H9 (cell line): ENCODE measurements around the gene VPREB1. TPM values are rescaled to one million over a fixed set of nuclear protein-coding genes. Genes with fewer than 3 reads are reported as not detected.

Source experiments
- DNase-seq: peaks from one replicate; pipeline ENCODE4 v3.0.0-alpha.2; 2017
- H2AFZ ChIP-seq: one replicate; pipeline ENCODE4 v1.6.1; 2013; ENCODE audit warnings: mild to moderate bottlenecking, low read length, control low read depth, moderate library complexity
- H2AK5ac ChIP-seq: 2 replicates; pipeline ENCODE4 v1.6.1; 2013; ENCODE audit warnings: low read length, control low read depth, mixed read lengths; ENCODE audit not compliant: insufficient read length
- H2BK120ac ChIP-seq: one replicate; pipeline ENCODE4 v1.6.1; 2013; ENCODE audit warnings: low read depth, mild to moderate bottlenecking, low read length, control low read depth, inconsistent platforms; ENCODE audit not compliant: poor library complexity, severe bottlenecking
- H2BK12ac ChIP-seq: 2 replicates; pipeline ENCODE4 v1.6.1; 2013; ENCODE audit warnings: low read length, control low read depth, mixed read lengths, low read depth; ENCODE audit not compliant: insufficient read length
- H2BK15ac ChIP-seq: 2 replicates; pipeline ENCODE4 v1.6.1; 2013; ENCODE audit warnings: low read depth, low read length, control low read depth
- H2BK20ac ChIP-seq: one replicate; pipeline ENCODE4 v1.6.1; 2013; ENCODE audit warnings: low read depth, mild to moderate bottlenecking, low read length, control low read depth, inconsistent platforms; ENCODE audit not compliant: poor library complexity, severe bottlenecking
- H2BK5ac ChIP-seq: 2 replicates; pipeline ENCODE4 v1.6.1; 2013; ENCODE audit warnings: low read length, control low read depth, mixed read lengths; ENCODE audit not compliant: insufficient read length
- H3K14ac ChIP-seq: 2 replicates; pipeline ENCODE4 v1.6.1; 2013; ENCODE audit warnings: low read length, control low read depth; ENCODE audit not compliant: insufficient read depth
- H3K18ac ChIP-seq: 2 replicates; pipeline ENCODE4 v1.6.1; 2013; ENCODE audit warnings: low read depth, mild to moderate bottlenecking, mixed read lengths, low read length, control low read depth; ENCODE audit not compliant: insufficient read length
- H3K23ac ChIP-seq: 2 replicates; pipeline ENCODE4 v1.6.1; 2013; ENCODE audit warnings: low read length, control low read depth, mixed read lengths, low read depth; ENCODE audit not compliant: insufficient read length
- H3K23me2 ChIP-seq: 2 replicates; pipeline ENCODE4 v1.6.1; 2013; ENCODE audit warnings: low read depth, mild to moderate bottlenecking, mixed read lengths, low read length, control low read depth; ENCODE audit not compliant: insufficient read length, poor library complexity, severe bottlenecking
- H3K27ac ChIP-seq: 2 replicates; pipeline ENCODE4 v1.5.1; 2013; ENCODE audit warnings: low read length, control low read depth, mixed read lengths, low read depth; ENCODE audit not compliant: insufficient read length
- H3K27me3 ChIP-seq: 2 replicates; pipeline ENCODE4 v1.6.1; 2013; ENCODE audit warnings: low read length, control low read depth, inconsistent platforms; ENCODE audit not compliant: insufficient read depth
- H3K4ac ChIP-seq: 2 replicates; pipeline ENCODE4 v1.6.1; 2013; ENCODE audit warnings: low read depth, mild to moderate bottlenecking, control low read depth, inconsistent platforms, low read length, moderate library complexity
- H3K4me1 ChIP-seq: 2 replicates; pipeline ENCODE4 v1.6.1; 2013; ENCODE audit warnings: low read length, control low read depth, inconsistent platforms; ENCODE audit not compliant: insufficient read depth
- H3K4me2 ChIP-seq: 2 replicates; pipeline ENCODE4 v1.6.1; 2013; ENCODE audit warnings: low read length, control low read depth, mixed read lengths; ENCODE audit not compliant: insufficient read length, insufficient read depth
- H3K56ac ChIP-seq: 2 replicates; pipeline ENCODE4 v1.6.1; 2013; ENCODE audit warnings: low read depth, mild to moderate bottlenecking, mixed read lengths, low read length, control low read depth; ENCODE audit not compliant: insufficient read length
- H3K79me1 ChIP-seq: 2 replicates; pipeline ENCODE4 v1.6.1; 2013; ENCODE audit warnings: low read depth, mild to moderate bottlenecking, moderate library complexity, low read length, control low read depth, inconsistent platforms; ENCODE audit not compliant: insufficient read depth, poor library complexity, severe bottlenecking
- H3K79me2 ChIP-seq: 2 replicates; pipeline ENCODE4 v1.6.1; 2013; ENCODE audit warnings: low read length, control low read depth, inconsistent platforms; ENCODE audit not compliant: insufficient read depth
- H3K9ac ChIP-seq: 2 replicates; pipeline ENCODE4 v1.6.1; 2013; ENCODE audit warnings: low read length, control low read depth, mixed read lengths; ENCODE audit not compliant: insufficient read length; ENCODE audit errors: extremely low read depth
- H3K9me3 ChIP-seq: one replicate; pipeline ENCODE4 v1.6.1; 2013; ENCODE audit warnings: low read depth, low read length, inconsistent platforms; ENCODE audit not compliant: control insufficient read depth
- H3T11ph ChIP-seq: one replicate; pipeline ENCODE4 v1.6.1; 2013; ENCODE audit warnings: mild to moderate bottlenecking, low read length, control low read depth, inconsistent platforms
- H4K20me1 ChIP-seq: one replicate; pipeline ENCODE4 v1.6.1; 2013; ENCODE audit not compliant: control insufficient read depth, insufficient read length, insufficient read depth
- H4K5ac ChIP-seq: 2 replicates; pipeline ENCODE4 v1.6.1; 2013; ENCODE audit warnings: low read depth, mild to moderate bottlenecking, mixed read lengths, low read length, control low read depth; ENCODE audit not compliant: insufficient read length
- H4K8ac ChIP-seq: replicated peaks from 2 replicates; pipeline ENCODE4 v1.6.1; 2013; ENCODE audit warnings: low read length, control low read depth, mixed read lengths, low read depth; ENCODE audit not compliant: insufficient read length
- H4K91ac ChIP-seq: 2 replicates; pipeline ENCODE4 v1.6.1; 2013; ENCODE audit warnings: low read depth, mild to moderate bottlenecking, moderate library complexity, mixed read lengths, low read length, control low read depth; ENCODE audit not compliant: insufficient read length
- H3K27ac Mint-ChIP-seq, 3 experiments: 2 replicates in 2 of 3; 3 replicates in 1 of 3; pipeline ENCODE4 v1.8.0; 2020 to 2021; ENCODE audit warnings: mixed read lengths in 3 of 3, mild to moderate bottlenecking in 1 of 3, moderate library complexity in 1 of 3
- H3K27me3 Mint-ChIP-seq: 2 replicates; pipeline ENCODE4 v1.8.0; 2021; ENCODE audit warnings: low read depth, mild to moderate bottlenecking, moderate library complexity, mixed read lengths
- H3K36me3 Mint-ChIP-seq, 3 experiments: 2 replicates in 2 of 3; 3 replicates in 1 of 3; pipeline ENCODE4 v1.8.0; 2020 to 2021; ENCODE audit warnings: low read depth in 3 of 3, mixed read lengths in 3 of 3; ENCODE audit not compliant: insufficient read depth in 1 of 3
- H3K4me1 Mint-ChIP-seq, 2 experiments: 2 replicates each; pipeline ENCODE4 v1.8.0; 2020; ENCODE audit warnings: mixed read lengths in 2 of 2
- H3K4me3 Mint-ChIP-seq, 2 experiments: 2 replicates in 1 of 2; 3 replicates in 1 of 2; pipeline ENCODE4 v1.8.0; 2020 to 2021; ENCODE audit warnings: mild to moderate bottlenecking in 2 of 2, mixed read lengths in 2 of 2, moderate library complexity in 1 of 2
- H3K9me3 Mint-ChIP-seq, 2 experiments: 2 replicates in 1 of 2; 3 replicates in 1 of 2; pipeline ENCODE4 v1.8.0; 2020; ENCODE audit warnings: mild to moderate bottlenecking in 2 of 2, mixed read lengths in 2 of 2, moderate library complexity in 1 of 2
- CTCF ChIP-seq: fragments of 200-600 bp; sonication (generic); conservative IDR thresholded peaks from 3 replicates; pipeline ENCODE4 v1.8.0; 2021; ENCODE audit warnings: antibody characterized with exemption, mild to moderate bottlenecking
- WGBS: extraction: QIAGEN DNeasy Blood & Tissue Kit; methylation state at CpG from one replicate; pipeline ENCODE4 v1.1.7; 2013; ENCODE audit warnings: missing lambda C conversion rate, low lambda C conversion rate, mixed read lengths; ENCODE audit not compliant: insufficient read length; ENCODE audit errors: extremely low coverage; 5-methylcytosine and 5-hydroxymethylcytosine counted together
- total RNA-seq: library from RNA; stranded (reverse); gene quantifications from 2 replicates; pipeline ENCODE4 v1.2.1, GENCODE V29; 2021

The VPREB1 gene
- total RNA-seq, 1 experiment from 2014 or later, result not detected

GRCh38 chr22:22201185-22201929 lies 43.2 kb upstream of the VPREB1 start:
- Mint-ChIP-seq H3K27ac (no peak overlapping the region; a peak in 1 of 7 replicates), H3K27me3 (peaks cover 99% of the 10 kb centered on the region)

More at GRCh38 chr22:22201185-22201929, 43.2 kb upstream of the VPREB1 start:
- Mint-ChIP-seq H3K4me3 (no peak overlapping the region), H3K4me1 (peaks cover 3% of the 10 kb centered on the region in 2 experiments; a peak in 3 of 4 replicates), H3K36me3 (no peaks in the 10 kb centered on the region), H3K9me3 (no peaks in the 10 kb centered on the region; a peak in 1 of 5 replicates)
- no peak overlapping the region for H2BK15ac ChIP-seq
- peak; percentile 67 for TF ChIP-seq CTCF
- H3K23me2 ChIP-seq, result no peaks in the 10 kb centered on the region
- no peak overlapping the region for H2BK20ac ChIP-seq
- H4K8ac ChIP-seq, result no peak overlapping the region
- H3K27me3 ChIP-seq, result peaks cover 82% of the 10 kb centered on the region
- H4K91ac ChIP-seq, result no peak overlapping the region
- H3K18ac ChIP-seq, result no peak overlapping the region
- H2AFZ ChIP-seq, result no peak overlapping the region
- H3K4ac ChIP-seq, result no peak overlapping the region
- no peak overlapping the region for H3K9ac ChIP-seq
- H3T11ph ChIP-seq, result no peak overlapping the region
- H3K4me2 ChIP-seq, result no peak overlapping the region
- no peak overlapping the region for H2AK5ac ChIP-seq
- H3K79me2 ChIP-seq, result no peaks in the 10 kb centered on the region
- no peak overlapping the region for H3K14ac ChIP-seq
- no peak overlapping the region for H3K23ac ChIP-seq
- no peak overlapping the region for H3K27ac ChIP-seq
- peak; percentile 60 for DNase-seq
- no peaks in the 10 kb centered on the region for H4K20me1 ChIP-seq
- H3K9me3 ChIP-seq, result no peaks in the 10 kb centered on the region
- H3K4me1 ChIP-seq, result no peaks in the 10 kb centered on the region
- no CpG with 5 or more reads among the region's 11 CpGs for WGBS
- H4K5ac ChIP-seq, result no peak overlapping the region
- no peaks in the 10 kb centered on the region for H3K79me1 ChIP-seq
- H2BK120ac ChIP-seq, result no peak overlapping the region
- no peak overlapping the region for H2BK12ac ChIP-seq
- H3K56ac ChIP-seq, result no peak overlapping the region
- no peak overlapping the region for H2BK5ac ChIP-seq
